DMS114 treated with DMSO at 0.1 percent for 48 hours (cell line): ENCODE results near the gene FBLIM1.
A peak's percentile ranks its signal among the peaks of the same experiment; 100 is the strongest.

Experiments
- DNase-seq: peaks from one replicate; lab custom pipeline; 2025; ENCODE audit not compliant: unreplicated experiment; lab: John Stamatoyannopoulos, UW

The FBLIM1 gene

GRCh38 chr1:15730936-15731335, 27.7 kb upstream of the FBLIM1 start:
- no peak for DNase-seq

- DNase-seq = no peak
Measured at GRCh38 chr1:15731735-15732685, 26.6 kb upstream of the FBLIM1 start.

- no peak for DNase-seq
Measured at GRCh38 chr1:15732686-15733081, 25.9 kb upstream of the FBLIM1 start.

GRCh38 chr1:15733218-15733725, 25.3 kb upstream of the FBLIM1 start:
- DNase-seq = no peak

GRCh38 chr1:15733726-15734226, 24.8 kb upstream of the FBLIM1 start:
- no peak for DNase-seq

- no peak for DNase-seq
Measured at GRCh38 chr1:15734296-15734695, 24.3 kb upstream of the FBLIM1 start.

GRCh38 chr1:15734901-15735300, 23.7 kb upstream of the FBLIM1 start:
- no peak for DNase-seq

GRCh38 chr1:15735304-15736037, 23.1 kb upstream of the FBLIM1 start:
- DNase-seq = no peak

GRCh38 chr1:15736038-15736891, 22.3 kb upstream of the FBLIM1 start, which contains the start of gene SLC25A34:
SLC25A34 (plus strand) TSS chr1:15736258; CDS start chr1:15736486, 228 bp downstream.
- DNase-seq = no peak

- DNase-seq = no peak
Measured at GRCh38 chr1:15736892-15737261, 21.7 kb upstream of the FBLIM1 start.

- DNase-seq = no peak
Measured at GRCh38 chr1:15737324-15738319, 21.0 kb upstream of the FBLIM1 start.

GRCh38 chr1:15738416-15739113, 20.0 kb upstream of the FBLIM1 start:
- DNase-seq = no peak

- no peak for DNase-seq
Measured at GRCh38 chr1:15739259-15739658, 19.3 kb upstream of the FBLIM1 start.

- DNase-seq = no peak
Measured at GRCh38 chr1:15739745-15740144, 18.9 kb upstream of the FBLIM1 start.

- DNase-seq = peak; percentile 28
Measured at GRCh38 chr1:15740924-15741850, 17.4 kb upstream of the FBLIM1 start.

- no peak for DNase-seq
Measured at GRCh38 chr1:15742339-15742801, 16.2 kb upstream of the FBLIM1 start, which contains the start of gene TMEM82. TMEM82 (plus strand) TSS chr1:15742499; CDS start chr1:15742560, 61 bp downstream.

GRCh38 chr1:15744122-15744679, 14.4 kb upstream of the FBLIM1 start:
- no peak for DNase-seq
